GM19467 (cell line): ENCODE results near the gene NDUFC2.
A peak's percentile ranks its signal among the peaks of the same experiment; 100 is the strongest.
"Not testable (repeated sequence)": the region's sequence is repeated elsewhere in the genome, so short reads cannot be mapped to it uniquely, and the experiment has no call there.

ENCODE experiments used
- ATAC-seq: cut with Tn5 transposase; IDR thresholded peaks from one replicate; pipeline ENCODE4 v1.9.1; 2021; ENCODE audit warnings: mild to moderate bottlenecking, moderate library complexity; ENCODE audit not compliant: unreplicated experiment

NDUFC2 gene

DNA sequence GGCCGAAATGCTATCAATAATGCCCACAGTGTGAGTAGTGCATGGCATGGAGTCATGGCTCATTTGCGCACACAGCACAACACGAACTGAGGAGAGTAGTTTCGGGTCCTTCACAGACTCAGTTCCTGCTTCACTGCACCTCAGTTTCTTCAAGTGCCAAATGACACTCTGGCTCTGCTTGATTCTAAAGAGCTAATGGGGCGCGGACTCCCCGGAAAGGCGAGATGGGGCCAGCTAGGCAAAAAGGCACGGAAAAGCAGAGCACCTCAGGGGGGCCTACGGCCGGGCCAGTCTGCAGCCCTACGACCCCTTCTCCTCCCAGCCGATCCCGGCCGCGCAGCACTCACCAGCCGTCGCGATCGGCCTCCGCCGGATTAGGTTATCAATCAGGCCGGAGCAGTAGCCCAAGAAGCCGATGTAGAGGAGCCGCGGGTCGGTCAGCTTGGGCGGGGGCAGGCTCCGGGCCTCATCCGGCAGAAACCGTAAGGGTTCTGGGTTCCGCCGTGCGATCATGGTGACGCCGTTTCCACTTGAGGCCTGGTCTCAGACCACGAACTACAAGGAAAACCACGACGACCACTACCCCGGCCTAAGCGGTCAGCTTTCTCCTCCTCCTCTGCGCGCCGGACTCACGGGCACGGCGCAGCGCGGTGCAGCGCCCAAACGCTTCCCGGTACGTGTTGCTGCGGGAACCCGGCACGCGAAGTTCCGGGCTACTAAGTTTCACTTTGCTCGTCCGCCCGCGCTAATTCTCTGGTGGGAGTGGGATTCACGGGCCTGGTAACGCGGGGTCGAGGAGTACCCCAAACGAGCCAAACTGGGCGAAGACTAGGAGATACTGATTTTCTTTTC is at the start of gene NDUFC2:
Gene NDUFC2, minus strand, starts transcription at position 631 of the 852 bp plus-strand sequence. Its CDS starts 118 bp downstream, at position 513.
- peak; percentile 72 for ATAC-seq

DNA sequence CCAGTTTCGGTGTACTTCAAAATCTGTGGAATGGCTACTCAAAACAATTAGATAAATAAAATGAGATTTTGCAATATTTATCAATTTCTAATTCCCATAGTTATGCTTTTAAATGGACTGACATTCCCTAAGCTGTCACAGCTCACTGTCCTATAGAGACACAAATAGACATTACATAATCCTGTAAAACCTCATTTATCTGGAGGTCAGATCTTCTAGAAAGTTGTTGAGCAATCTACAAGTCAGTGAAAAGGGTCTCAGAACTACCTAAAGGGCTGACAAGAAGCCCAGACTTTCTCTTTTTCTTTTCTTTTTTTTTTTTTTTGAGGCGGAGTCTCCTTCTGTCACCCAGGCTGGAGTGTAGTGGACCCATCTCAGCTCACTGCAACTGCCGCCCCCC is 47.7 kb upstream of the NDUFC2 start:
- no peak for ATAC-seq

DNA sequence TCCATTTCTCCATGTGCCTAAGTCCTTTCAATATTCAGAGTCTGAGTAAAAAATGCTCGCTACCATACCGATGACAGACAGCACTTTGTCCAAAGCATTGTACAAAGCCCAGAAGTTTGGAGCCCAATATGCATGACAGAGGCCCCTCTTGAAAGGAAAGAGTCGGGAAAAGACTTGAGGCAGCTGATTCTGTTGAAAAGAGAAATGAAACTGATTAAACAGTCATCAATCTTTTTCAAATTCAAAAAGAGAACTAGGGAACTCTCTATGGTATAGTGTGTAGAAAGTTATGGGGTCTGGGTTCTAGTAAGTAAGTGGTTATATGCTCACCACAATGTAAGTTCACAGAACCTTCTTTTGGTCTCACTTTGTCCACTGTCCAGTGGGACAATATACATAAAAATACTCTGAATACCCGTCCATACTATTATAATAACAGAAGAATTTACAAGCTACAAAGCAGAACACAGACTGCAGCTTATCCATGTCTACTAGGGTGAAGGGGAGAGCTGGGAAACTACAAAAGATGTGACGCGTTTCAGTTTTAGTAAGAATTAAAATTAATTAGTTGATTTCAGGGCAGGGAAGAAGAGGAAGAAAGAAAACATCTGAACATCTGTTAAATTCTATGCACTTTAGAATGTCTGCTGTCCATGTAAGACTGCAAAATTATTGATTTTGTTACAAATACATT is 33.1 kb upstream of the NDUFC2 start:
- no peak for ATAC-seq

DNA sequence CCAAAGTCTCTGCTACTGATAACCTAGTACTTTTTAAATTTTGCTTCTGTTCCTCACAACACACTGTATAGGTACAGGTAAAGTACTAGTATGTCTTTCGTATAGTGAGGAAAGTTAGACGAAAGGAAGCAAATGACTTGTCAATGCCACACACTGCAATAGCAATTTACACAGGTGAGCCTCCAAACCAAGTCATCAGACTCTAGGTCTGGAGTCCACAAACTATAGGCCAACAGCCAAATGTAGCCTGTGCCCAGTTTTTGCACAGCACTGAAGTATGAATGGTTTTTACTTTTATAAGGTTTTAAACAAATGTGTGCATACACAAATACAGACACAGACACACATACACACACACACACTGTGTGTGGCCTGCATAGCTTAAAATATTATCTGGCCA is 31.6 kb upstream of the NDUFC2 start:
- ATAC-seq: no peak

GRCh38 chr11:78110830-78111229 is 31.2 kb upstream of the NDUFC2 start:
- ATAC-seq: no peak

DNA sequence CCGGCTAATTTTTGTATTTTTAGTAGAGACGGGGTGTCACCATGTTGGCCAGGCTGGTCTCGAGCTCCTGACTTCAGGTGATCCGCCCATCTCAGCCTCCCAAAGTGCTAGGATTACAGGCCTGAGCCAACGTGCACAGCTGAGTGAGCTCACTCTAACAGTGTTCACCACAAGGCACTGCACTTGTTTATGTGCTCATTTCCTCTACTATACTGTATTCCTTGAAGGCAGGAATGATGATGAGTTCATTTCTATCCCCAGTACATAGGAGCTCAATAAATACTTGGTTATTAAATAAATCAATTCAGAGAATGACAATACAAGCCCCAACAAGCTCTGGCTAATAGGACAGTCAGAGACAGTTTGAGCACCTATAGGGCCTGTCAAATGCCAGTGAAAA is 30.7 kb upstream of the NDUFC2 start:
- ATAC-seq: no peak

DNA sequence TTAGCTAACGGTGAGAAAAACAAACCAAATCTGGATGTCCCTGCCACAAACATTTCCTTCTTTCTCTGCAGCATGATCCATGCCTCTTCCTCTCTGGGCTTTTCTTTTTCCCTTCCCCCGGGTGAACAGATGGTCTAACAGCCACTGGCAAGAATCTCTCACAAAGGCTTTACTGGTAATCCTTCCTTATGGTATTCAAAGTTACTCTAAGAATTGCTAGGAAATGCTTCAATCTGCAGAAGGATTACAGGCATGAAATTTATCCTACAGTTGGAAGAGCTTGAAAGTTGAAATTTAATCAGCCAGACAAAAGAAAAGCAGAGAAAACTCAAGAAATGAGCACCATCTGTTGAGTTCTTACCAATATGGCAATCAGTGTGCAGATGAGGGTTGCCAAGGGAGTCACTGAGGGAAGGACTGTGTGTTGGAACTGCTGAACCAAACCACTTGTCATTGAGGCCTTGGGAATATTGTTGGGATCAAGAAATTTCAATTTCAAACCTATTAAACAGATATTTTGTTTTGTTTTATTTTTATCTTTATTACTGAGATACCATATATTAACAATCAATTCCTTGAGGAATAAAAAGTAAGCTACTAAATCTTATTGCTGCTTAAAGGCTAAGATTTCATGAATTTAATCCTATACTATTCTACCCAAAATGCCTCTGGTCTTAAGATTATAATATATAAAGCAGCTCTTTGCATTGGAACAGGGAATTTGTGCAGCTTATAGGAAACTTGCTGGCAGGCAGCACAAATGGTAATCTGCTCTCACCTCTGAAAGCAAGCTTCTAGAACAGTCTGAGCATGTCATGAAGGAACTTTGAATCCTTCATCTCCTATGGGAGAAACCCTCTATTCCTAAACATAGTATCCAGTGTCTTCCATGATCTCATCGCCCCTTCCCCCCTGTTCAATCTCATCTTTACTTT is 29.7 kb upstream of the NDUFC2 start:
- ATAC-seq: no peak

- ATAC-seq: no peak
These were observed 21.2 kb upstream of the NDUFC2 start for GRCh38 chr11:78100676-78101472.

- no peak for ATAC-seq
These were observed 20.6 kb upstream of the NDUFC2 start for GRCh38 chr11:78100261-78100660.

GRCh38 chr11:78099666-78100065 is 20.0 kb upstream of the NDUFC2 start:
- ATAC-seq: no peak

DNA sequence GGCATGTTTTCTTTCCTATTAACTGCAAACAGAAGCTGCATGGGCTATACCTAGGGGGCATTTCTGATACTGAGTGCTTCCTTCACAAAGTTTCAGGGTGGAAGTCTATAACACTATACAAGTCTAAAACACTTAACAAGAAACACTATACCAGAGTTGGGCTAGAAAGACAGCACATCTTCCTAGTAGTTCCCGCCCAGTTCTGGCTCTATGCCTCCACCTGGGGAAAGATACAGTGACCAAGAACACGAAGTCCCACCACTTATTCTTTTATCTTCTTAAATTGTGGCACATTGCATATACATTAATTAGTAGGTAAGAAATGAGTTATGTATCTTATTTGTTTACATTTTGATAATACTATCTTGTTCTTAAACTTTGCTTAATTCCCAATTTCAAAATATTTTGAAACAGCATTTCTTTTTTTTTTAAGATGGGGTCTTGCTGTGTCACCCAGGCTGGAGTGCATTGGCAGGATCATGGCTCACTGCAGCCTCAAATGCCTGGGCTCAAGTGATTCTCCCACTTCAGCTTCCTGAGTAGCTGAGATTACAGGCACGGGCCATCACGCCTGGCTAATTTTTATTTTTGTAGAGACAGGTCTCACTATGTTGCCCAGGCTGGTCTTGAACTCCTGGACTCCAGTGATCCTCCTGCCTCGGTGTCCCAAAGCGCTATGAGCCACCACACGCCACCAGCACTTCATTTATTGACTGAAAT is 18.2 kb upstream of the NDUFC2 start:
- no peak for ATAC-seq

DNA sequence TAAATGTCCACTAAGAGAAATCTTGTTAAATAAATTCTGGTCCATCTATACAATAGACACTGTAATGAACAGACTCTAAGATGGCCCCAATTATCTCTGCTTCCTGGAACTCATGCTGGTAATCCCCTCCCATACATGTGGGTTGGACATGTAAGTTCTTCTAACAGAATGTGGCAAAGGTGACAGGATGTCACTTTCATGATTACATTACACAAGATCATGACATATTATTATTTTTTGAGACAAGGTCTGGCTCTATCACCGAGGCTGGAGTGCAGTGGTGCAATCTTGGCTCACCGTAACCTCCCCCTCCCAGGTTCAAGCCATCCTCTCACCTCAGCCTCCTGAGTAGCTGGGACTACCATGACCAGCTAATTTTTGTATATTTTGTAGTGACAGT is 14.6 kb upstream of the NDUFC2 start:
- no peak for ATAC-seq

GRCh38 chr11:78086521-78087074 is 6.9 kb upstream of the NDUFC2 start:
- ATAC-seq: not testable (repeated sequence)

GRCh38 chr11:78085972-78086371 is 6.3 kb upstream of the NDUFC2 start:
- ATAC-seq: no peak

DNA sequence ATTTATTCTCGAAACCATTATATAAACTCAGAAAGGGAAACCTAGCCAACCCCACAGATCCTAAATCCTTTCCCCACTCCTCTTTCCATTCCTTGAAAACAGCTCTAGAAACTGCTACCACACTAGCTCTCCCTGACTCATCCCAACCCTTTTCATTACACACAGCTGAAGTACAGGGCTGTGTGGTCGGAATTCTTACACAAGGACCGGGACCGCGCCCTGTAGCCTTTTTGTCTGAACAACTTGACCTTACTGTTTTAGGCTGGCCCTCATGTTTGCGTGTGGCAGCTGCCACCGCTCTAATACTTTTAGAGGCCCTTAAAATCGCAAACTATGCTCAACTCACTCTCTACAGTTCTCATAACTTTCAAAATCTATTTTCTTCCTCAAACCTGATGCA is 4.8 kb upstream of the NDUFC2 start:
- ATAC-seq: not testable (repeated sequence)

GRCh38 chr11:78083021-78083420 is 3.4 kb upstream of the NDUFC2 start:
- no peak for ATAC-seq

DNA sequence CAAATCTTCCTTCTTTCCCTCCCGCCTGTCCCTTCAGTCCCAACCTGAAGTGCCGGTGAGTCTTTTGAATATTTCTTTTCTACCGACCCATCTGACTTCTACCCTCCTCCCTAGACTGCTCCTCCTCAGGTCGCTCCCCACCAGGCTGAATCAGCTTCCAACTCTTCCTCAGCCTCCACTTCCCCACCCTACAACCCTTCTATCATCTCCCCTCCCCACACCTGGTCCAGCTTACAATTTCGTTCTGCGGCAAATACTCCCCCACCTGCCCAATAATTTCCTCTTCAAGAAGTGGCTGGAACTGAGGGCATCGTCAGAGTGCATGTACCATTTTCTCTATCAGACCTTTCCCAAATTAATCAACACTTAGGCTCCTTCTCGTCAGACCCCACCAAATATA is 2.5 kb upstream of the NDUFC2 start:
- ATAC-seq: no peak

DNA sequence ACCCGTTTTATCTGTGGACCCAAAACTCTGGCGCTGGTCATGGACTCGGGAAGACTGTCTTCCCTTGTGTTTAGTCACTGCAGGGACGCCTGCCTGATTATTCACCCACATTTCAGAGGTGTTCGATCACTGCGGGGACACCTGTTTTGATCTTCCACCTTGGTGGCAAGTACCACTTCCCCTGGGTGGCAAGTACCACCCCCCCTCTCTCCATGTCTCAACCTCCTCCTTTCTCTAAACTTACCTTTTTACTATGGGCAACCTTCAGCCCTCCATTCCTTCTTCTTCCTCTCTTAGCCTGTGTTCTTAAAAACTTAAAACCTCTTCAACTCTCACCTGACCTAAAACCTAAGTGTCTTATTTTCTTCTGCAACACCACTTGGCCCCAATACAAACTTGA is 1.9 kb upstream of the NDUFC2 start:
- ATAC-seq: no peak

- ATAC-seq: no peak
These were observed 1.3 kb upstream of the NDUFC2 start for GRCh38 chr11:78080818-78081495.
